ENCODE results near the gene CACNA2D2.

GRCh38 chr3:50333744-50334328 is 169.6 kb downstream of the CACNA2D2 start:
- TF ChIP-seq CTCF (IDR thresholded peaks at IDR 0.05; ENCODE audit: low read length) (no peak), EZH2 (IDR thresholded peaks at IDR 0.05; ENCODE audit: borderline replicate concordance, low read length) (no peak)

All from OCI-LY1 (cell line).